ENCODE measurements around the gene P4HA2.

Gene P4HA2

GRCh38 chr5:132246806-132247205 is 19.2 kb upstream of the P4HA2 start:
- no peak for DNase-seq

GRCh38 chr5:132245593-132245992 is 17.9 kb upstream of the P4HA2 start:
- no peak for DNase-seq

- no peak for DNase-seq
These were observed 15.8 kb upstream of the P4HA2 start for GRCh38 chr5:132243366-132243977.

- no peak for DNase-seq
These were observed 12.1 kb upstream of the P4HA2 start for GRCh38 chr5:132239776-132240175.

- DNase-seq, result no peak
These were observed 11.3 kb upstream of the P4HA2 start for GRCh38 chr5:132238901-132239500.

GRCh38 chr5:132238169-132238744 is 10.6 kb upstream of the P4HA2 start:
- no peak for DNase-seq

- no peak for DNase-seq
These were observed 10.0 kb upstream of the P4HA2 start for GRCh38 chr5:132237670-132238069.

- no peak for DNase-seq
These were observed 9.5 kb upstream of the P4HA2 start for GRCh38 chr5:132237141-132237540.

GRCh38 chr5:132235340-132235739 is 7.7 kb upstream of the P4HA2 start:
- DNase-seq, result no peak

GRCh38 chr5:132234684-132235062 is 7.0 kb upstream of the P4HA2 start:
- no peak for DNase-seq

GRCh38 chr5:132233811-132234683 is 6.4 kb upstream of the P4HA2 start:
- DNase-seq, result no peak

GRCh38 chr5:132233081-132233480 is 5.4 kb upstream of the P4HA2 start:
- no peak for DNase-seq

GRCh38 chr5:132232465-132232864 is 4.8 kb upstream of the P4HA2 start:
- no peak for DNase-seq

GRCh38 chr5:132230871-132231270 is 3.2 kb upstream of the P4HA2 start:
- DNase-seq, result no peak

GRCh38 chr5:132229236-132229635 is 1.6 kb upstream of the P4HA2 start:
- DNase-seq, result no peak

- no peak for DNase-seq
These were observed 785 bp upstream of the P4HA2 start for GRCh38 chr5:132228241-132229035.

GRCh38 chr5:132227235-132227484 is 493 bp downstream of the P4HA2 start:
- no peak for DNase-seq

- no peak for DNase-seq
These were observed 978 bp downstream of the P4HA2 start for GRCh38 chr5:132226516-132227234.

GRCh38 chr5:132225165-132226032 is 2.3 kb downstream of the P4HA2 start:
- DNase-seq, result no peak

GRCh38 chr5:132224716-132225115 is 2.9 kb downstream of the P4HA2 start:
- DNase-seq, result no peak

GRCh38 chr5:132223861-132224260 is 3.8 kb downstream of the P4HA2 start:
- DNase-seq, result no peak

- DNase-seq, result no peak
These were observed 5.0 kb downstream of the P4HA2 start for GRCh38 chr5:132222649-132223038.
